Glomerular endothelial cell (primary cell): Measurements from ENCODE around the gene ZFAND2B. TPM values are rescaled to one million over a fixed set of nuclear protein-coding genes. Genes with fewer than 3 reads are reported as not detected.

Experiments used
- DNase-seq: peaks from one replicate; pipeline ENCODE4 v3.0.0-alpha.2; 2011; ENCODE audit warnings: low read depth, low spot score; ENCODE audit errors: extremely low read depth
- total RNA-seq: library from RNA; depleted of rRNA; stranded (reverse); fragments of >200 nt; gene quantifications from 2 replicates; pipeline ENCODE4 v1.2.3, GENCODE V29; 2015

The ZFAND2B gene
- total RNA-seq, 1 donor from 2014 or later, result 23.7 TPM

- DNase-seq, result no peak
Measured at GRCh38 chr2:219220652-219221402, 14.2 kb downstream of the ZFAND2B start.

- no peak for DNase-seq
Measured at GRCh38 chr2:219221957-219222518, 15.5 kb downstream of the ZFAND2B start.

- DNase-seq, result no peak
Measured at GRCh38 chr2:219223831-219224610, 17.4 kb downstream of the ZFAND2B start.

GRCh38 chr2:219225350-219225749 is 18.8 kb downstream of the ZFAND2B start:
- no peak for DNase-seq

GRCh38 chr2:219228041-219228910 is 21.7 kb downstream of the ZFAND2B start:
- no peak for DNase-seq

- DNase-seq, result no peak
Measured at GRCh38 chr2:219228911-219229304, 22.3 kb downstream of the ZFAND2B start.

- DNase-seq, result peak; percentile 76
Measured at GRCh38 chr2:219229305-219230058, 22.9 kb downstream of the ZFAND2B start, which contains the start of the genes ANKZF1 and ATG9A. ANKZF1 (plus strand) TSS chr2:219229806; CDS start chr2:219230258, 452 bp downstream. ATG9A (minus strand) TSS chr2:219229636; CDS start chr2:219228024, 1,612 bp downstream.

- no peak for DNase-seq
Measured at GRCh38 chr2:219230059-219230540, 23.5 kb downstream of the ZFAND2B start.

GRCh38 chr2:219234331-219234730 is 27.7 kb downstream of the ZFAND2B start:
- DNase-seq, result no peak

- no peak for DNase-seq
Measured at GRCh38 chr2:219243291-219243761, 36.7 kb downstream of the ZFAND2B start.

GRCh38 chr2:219244789-219245147 is 38.2 kb downstream of the ZFAND2B start:
- DNase-seq, result no peak

GRCh38 chr2:219245148-219245898 is 38.7 kb downstream of the ZFAND2B start, which contains the start of the genes GLB1L and STK16:
GLB1L (minus strand) TSS chr2:219245444; CDS start chr2:219243573, 1,871 bp downstream.
STK16 (plus strand) TSS chr2:219245479; CDS start chr2:219246000, 521 bp downstream.
- DNase-seq, result peak; percentile 64

GRCh38 chr2:219245899-219246230 is 39.3 kb downstream of the ZFAND2B start:
- DNase-seq, result no peak

GRCh38 chr2:219246559-219246958 is 40.0 kb downstream of the ZFAND2B start:
- DNase-seq, result no peak

GRCh38 chr2:219247678-219248642 is 41.4 kb downstream of the ZFAND2B start:
- DNase-seq, result no peak

GRCh38 chr2:219248845-219249202 is 42.2 kb downstream of the ZFAND2B start:
- no peak for DNase-seq

GRCh38 chr2:219249203-219249980 is 42.8 kb downstream of the ZFAND2B start:
- peak; percentile 58 for DNase-seq
